NCI-H1694 (cell line): ENCODE data around the gene FHL1.

Source experiments
- DNase-seq: peaks from one replicate; lab custom pipeline; 2025; lab: John Stamatoyannopoulos, UW

The FHL1 gene

GRCh38 chrX:136258951-136259350 is 111.6 kb downstream of the FHL1 start:
- DNase-seq = no peak

GRCh38 chrX:136259543-136259942 is 112.2 kb downstream of the FHL1 start:
- no peak for DNase-seq

- DNase-seq = no peak
Measured at GRCh38 chrX:136260776-136261175, 113.4 kb downstream of the FHL1 start.
